GM18507 (cell line): ENCODE measurements around the gene RCOR2.
A peak's percentile ranks its signal among the peaks of the same experiment; 100 is the strongest.
"Not testable (repeated sequence)": the region's sequence is repeated elsewhere in the genome, so short reads cannot be mapped to it uniquely, and the experiment has no call there.

Experiments
- DNase-seq: peaks from one replicate; pipeline ENCODE4 v3.0.0; 2011; ENCODE audit warnings: low read depth; ENCODE audit not compliant: insufficient read length; ENCODE audit errors: extremely low spot score
- FAIRE-seq: peaks from 2 replicates; lab custom pipeline; 2011; peaks lifted over from hg19 to GRCh38; lab: Jason Lieb, UNC

RCOR2 gene

DNA sequence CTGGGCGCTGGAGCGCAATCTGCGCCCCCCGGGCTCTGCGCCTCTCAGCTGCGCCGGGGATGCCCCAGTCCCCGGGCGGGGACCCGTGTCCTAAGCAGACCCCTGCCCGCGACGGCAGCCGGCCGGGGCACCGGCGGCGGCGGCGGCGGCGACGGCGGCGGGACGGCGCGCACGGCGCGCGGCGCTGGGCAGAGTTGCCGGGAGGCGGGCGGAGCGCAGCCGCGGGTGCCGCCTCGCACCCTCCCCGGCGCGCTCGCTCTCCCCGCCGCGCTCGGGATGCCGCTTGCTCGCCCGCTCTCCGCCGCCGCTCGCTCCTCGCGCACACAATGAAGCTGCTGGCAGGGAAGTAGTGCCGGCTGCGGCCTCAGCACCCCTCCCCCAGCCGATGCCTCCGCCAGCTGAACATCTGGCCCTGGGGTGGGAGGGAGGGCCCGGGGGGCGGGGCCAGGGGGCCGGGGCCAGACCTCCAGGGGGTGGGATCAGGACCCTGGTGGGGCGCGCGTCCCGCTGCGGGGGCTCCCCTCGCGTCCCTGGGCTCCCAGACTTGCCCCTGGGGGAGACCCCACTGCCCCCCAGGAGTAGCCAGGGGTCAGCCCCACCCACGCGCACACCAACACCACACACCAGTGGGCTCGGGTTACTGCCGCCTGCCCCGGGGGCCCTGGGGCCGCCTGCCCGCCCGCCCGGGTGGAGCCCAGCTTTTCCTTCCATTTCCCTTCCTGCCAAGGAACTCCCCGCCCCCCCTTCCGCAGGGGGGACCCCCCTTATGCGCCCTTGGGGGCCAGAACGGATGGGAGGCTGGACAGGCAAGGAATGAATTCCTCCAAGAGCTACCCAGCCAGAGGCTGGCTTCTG lies at the start of gene RCOR2:
Gene RCOR2 (minus strand): TSS at position 328 of the 855 bp plus-strand sequence. CDS start 708 bp downstream, outside the sequence.
- DNase-seq (peak; percentile 77), FAIRE-seq (no peak)

DNA sequence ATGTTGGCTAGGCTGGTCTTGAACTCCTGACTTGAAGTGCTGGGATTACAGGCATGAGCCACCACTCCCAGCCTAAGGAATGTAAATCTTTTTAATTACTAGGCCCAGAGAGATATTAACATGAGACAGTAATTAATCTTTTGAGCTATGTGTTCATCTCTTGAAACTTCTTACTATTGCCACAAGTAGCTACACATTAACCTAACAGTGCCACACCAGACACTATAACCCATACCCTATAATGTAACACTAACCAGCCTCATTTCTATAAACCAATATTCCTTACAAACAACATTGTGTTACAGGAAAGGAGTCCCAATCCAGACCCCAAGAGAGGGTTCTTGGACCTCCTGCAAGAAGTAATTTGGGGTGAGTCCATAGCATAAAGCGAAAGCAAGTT lies 49.5 kb upstream of the RCOR2 start:
- DNase-seq (no peak), FAIRE-seq (no peak)

DNA sequence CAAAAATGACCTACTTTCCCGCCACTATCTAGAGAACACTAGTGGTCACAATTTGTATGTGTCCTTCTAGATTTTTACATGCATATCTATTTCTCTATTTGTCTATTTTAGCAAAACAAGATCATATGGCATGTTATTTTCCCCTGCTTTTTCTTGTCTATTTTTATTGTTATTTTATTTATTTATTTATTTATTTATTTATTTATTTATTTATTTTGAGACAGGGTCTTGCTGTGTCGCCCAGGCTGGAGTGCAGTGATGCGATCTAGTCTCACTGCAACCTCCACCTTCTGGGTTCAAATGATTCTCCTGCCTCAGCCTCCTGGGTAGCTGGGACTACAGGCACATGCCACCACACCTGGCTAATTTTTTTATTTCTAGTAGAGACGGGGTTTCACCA lies 46.9 kb upstream of the RCOR2 start:
- not testable (repeated sequence) for DNase-seq, FAIRE-seq

DNA sequence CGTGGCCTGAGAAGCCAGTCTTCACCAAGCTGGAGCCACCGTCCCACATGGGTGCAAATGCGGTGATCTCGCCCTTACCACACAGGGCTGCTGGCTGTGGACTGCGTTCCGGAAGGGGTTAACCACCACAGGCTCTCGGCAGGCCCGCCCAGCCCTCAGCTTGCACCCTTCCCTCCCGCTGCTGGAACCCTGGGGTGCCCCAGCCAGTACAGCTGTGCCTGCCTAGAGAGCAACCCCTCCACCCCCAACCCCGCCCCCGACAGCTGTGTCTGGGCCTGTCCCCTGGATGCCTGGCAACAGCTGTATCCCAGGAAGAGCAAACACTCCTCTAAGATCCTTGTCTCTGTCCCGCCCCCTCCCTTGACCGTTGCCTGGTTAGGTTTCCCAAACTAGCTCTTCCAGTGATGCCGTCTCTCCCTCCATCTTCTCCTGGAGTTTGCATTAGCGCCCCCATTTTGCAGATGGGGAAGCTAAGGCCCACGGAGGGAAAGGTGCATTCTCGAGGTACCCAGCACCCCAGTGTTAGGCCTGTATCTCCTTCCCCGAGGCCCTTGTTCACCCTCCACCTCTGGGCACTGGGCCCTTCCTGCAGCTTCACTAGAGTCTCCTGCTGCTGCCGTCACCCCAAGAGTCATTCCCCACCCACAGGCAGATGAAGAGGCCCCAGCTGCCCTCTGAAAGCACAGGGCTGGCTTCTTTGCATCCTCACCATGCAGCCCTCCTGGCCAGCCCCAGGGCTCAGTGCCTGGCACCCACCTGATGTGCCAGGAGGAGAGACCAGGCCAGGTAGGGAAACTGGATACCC lies 44.8 kb upstream of the RCOR2 start:
- DNase-seq = no peak

DNA sequence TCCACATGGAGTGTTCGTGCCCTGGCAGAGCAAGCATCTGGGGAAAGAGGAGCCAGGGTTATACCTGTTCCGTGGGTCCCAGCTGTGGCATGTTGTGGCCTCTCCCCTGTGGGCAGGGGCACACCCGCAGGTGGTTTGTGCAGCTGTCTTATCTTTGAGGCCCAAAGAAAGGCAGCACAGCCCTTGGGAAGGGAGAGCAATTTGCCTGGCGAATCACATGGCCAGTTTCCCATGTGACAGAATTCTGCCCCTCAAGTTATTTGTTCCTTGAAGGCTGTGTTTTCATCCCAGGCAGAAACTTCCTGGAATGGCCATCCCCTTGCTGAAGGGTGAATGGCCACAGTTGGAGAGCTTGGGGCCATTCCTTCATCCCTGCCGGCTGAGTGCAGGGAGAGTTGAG lies 41.0 kb upstream of the RCOR2 start:
- DNase-seq = no peak
- FAIRE-seq = no peak

More for the DNA sequence above, 44.8 kb upstream of the RCOR2 start:
- FAIRE-seq = no peak

DNA sequence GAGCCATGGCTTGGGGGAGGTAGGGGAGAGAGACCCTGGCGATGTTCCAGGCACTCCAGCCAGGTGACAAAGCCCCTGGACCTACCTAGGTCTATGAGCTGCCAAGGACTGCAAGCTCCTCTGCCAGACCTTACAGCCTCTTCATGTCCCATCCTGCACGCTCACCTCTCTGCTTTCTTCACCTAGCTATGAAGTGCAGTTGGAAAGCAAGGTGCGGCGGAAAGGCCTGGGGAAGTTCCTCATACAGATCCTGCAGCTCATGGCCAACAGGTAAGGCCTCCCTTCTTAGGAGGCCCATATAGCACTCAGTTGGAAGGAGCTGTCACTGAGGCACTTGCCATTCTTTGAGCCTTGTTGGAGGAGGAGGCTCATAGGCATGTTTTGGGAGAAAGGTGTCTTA lies 35.6 kb upstream of the RCOR2 start:
- no peak for FAIRE-seq
- DNase-seq = no peak

DNA sequence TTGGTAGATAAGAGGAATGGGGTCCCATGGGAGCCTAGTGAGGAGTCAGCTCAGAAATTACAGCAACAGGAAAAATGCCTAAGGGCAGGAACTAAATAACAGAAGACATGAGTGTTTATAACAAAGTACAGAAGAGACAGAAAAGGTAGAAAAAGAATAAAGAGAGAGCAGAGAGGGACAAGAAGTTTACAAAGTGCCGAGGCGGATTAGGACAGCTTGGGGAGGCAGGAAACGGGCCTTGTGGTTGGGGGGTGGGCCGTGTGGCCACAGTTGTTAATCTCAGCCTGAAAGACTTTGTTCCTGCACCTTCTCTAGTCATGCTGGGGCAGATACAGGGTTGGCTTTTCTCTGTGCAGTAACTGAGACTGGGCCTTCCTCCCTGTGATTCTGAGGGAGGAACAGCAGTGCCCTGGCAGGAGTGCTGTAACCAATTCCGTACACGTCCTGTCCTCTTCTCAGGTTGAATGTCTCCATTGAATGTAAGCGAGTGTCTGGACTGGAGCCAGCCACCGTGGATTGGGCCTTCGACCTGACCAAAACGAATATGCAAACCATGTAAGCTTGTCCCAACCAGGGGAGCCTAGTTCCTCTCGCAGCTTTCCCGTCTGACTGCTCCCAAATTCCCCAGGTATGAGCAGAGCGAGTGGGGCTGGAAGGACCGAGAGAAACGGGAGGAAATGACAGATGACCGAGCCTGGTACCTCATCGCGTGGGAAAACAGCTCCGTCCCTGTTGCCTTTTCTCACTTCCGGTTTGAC lies 35.0 kb upstream of the RCOR2 start:
- FAIRE-seq (no peak), DNase-seq (no peak)

DNA sequence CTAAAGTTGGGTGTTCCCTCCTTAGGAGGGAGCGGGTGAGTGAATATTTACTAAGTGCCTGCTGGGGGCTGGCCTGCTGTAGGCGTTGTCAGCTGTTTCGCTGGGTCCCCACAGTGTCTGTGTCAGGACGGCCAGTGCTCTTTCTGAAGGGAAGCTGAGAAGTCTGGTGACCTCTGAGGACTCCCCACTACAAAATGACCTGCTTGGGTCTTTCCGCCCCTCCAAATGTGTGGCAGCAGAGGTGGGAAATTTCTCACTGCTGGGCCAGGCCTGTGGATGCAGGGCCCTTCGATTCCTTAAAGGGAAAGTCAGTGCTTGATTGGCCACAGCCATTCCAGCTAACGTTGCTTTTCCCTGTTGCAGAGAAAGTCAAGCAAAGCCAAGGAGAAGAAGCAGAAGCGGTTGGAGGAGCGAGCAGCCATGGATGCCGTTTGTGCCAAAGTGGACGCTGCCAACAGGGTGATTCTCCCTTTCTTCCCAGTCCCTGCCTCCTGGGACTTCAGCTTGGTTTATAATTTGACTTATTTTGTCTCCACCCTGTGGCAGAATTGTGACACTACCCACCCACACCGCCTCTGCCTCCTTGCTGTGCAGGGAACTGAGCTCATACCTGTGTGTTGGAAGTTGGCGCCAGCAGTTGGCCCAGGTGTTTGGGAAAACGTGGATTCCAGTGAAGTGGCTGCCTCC lies 28.7 kb upstream of the RCOR2 start:
- DNase-seq (peak; percentile 33), FAIRE-seq (peak; percentile 49)

DNA sequence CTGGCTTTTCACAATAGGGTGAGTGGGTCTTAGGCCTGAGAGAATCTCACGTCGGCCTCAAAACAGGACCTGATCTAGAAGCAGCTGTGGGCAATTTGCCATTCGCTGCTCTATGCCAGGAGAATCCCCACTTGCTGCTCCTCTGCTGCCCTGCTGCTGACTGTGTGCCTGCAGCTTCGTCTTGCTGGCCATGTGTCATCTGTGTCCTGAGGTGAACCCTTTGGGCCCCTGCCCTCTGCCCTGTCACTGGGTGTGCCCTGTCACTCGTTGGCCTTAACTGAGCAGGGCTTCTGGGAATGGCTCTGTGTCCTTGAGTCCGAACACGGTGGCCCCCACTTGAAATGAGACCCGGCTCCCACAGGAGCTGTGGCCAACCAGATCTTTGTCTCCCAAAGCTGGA lies 28.0 kb upstream of the RCOR2 start:
- FAIRE-seq (no peak), DNase-seq (no peak)

DNA sequence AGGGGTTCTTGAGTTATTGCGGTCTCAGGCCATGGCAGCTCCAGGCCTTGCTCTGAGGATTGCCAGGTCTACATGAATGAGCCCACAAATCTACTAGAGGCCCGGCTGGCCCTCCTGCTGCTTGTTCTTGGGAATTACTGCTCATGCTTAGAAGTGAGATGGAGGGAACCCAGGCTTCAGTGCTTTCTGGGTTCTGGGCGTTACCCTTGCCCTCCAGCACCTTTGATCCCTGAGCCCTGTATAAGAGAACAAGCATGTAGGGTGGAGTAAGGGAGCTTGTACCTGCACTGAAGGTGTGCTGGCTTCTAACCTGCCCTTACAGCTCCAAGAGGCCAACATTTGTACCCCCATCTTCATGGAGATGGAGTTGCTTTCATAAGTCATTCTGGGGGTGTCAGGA lies 25.8 kb upstream of the RCOR2 start:
- DNase-seq (no peak), FAIRE-seq (no peak)

DNA sequence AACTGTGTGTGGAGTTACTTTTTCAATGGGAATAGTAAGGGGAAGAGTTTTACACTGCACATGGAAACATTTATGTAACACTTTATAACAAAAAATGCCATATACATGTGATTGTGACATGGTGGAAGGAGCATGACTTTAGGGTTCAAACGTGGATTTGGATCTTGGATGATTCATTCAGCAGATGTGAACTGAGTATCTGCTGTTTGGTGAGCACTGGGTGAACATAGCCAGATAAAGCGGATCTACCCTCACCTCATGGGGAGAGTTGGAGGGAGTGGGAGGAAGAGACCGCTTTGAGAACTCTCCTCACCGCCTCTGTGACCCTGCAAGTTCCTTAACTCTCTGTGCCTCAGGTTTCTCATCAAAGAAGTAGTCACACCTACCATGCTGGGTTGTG lies 24.9 kb upstream of the RCOR2 start:
- DNase-seq (no peak), FAIRE-seq (no peak)

DNA sequence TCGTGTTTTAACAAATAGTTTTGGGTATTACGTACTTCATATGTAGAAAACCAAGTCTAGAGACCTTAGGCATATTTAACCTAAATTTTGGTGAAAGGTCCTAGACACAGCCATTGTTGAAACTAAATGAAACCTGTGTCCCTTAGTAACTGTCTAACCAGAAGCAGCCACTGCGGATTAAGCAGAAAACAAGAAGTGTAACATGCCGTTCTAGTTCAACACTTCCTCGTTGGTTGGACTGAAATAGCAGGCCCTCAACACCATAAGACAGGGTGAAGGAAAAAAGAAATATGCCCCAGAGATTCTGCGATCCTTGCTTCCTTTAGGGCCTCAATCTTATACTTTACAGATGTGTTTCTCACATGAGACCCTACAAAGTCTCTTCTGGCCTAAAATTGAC lies 23.8 kb upstream of the RCOR2 start:
- no peak for FAIRE-seq

DNA sequence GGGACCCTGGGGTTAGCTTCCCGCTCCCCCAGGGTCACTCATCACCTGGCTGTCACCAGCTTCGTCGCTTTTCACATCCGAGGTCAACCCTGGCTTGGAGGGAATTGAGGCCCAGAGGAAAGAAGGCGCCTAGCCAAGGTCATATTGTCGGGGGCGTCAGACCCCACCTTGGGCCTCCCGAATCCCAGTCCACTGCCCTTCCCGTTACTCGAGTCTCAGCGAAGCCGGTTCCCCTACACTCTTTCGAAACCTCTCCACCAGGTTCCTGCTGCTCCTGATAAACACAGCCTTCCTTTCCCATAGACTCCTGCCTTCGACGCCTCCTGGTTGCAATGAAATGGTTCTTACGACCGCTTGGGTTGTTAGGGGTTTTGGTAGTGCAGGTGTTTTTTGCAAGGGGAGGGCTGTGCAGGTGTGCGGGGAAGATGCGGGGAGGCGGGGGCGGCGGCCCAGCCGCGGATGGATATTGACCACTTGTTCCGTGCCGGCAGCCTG lies 22.5 kb upstream of the RCOR2 start:
- no peak for DNase-seq
- no peak for FAIRE-seq

More for the DNA sequence above, 23.8 kb upstream of the RCOR2 start:
- no peak for DNase-seq

DNA sequence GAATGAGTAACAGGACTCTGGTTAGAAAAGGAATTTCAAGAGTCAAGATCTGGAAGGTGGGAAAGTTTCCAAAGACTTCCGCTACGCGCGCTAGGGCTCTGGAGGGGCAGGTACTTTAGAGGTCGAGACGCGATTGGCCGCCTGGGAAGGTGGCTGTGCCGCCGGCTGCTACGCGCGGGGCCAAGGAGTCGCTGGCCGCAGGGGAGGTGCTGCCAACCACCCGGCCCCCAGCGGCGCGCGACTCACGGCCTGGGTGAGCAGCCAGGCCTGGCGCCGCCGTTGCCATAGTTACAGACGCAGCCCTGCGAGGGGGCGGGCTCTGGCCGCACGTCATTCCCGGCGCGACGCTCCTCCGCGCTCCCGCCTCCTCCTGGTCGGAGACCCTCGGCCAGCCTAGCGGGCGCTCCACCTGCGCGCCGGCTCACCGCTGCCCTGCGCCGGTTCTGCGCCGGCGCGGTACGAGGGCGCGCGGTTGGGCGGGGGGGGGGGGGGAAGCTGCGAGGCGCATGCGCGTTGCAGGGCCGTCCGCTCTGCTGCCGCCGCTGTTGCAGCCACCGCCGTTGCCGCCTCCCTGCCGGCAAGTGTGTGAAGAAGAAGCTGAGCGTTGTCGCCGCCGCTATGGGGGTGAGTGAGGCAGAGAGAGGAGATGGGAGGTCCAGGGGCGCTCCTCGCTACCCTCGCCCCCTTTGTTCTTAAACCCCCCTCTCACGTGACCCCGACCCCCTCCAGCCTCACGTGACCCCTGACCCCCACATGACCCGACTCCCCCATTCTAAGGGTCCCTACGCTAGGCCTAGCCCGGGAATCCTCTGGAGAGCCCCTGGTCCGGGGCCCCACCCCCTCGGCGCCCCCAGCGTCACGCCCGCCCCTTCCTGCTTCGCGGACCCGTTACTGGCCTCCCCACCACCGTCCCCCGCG lies 21.8 kb upstream of the RCOR2 start, which contains the start of gene NAA40:
Gene NAA40 (plus strand): TSS at position 524 of the 918 bp plus-strand sequence. CDS start 95 bp downstream, at position 619.
- DNase-seq (peak; percentile 97), FAIRE-seq (peak; percentile 88)

DNA sequence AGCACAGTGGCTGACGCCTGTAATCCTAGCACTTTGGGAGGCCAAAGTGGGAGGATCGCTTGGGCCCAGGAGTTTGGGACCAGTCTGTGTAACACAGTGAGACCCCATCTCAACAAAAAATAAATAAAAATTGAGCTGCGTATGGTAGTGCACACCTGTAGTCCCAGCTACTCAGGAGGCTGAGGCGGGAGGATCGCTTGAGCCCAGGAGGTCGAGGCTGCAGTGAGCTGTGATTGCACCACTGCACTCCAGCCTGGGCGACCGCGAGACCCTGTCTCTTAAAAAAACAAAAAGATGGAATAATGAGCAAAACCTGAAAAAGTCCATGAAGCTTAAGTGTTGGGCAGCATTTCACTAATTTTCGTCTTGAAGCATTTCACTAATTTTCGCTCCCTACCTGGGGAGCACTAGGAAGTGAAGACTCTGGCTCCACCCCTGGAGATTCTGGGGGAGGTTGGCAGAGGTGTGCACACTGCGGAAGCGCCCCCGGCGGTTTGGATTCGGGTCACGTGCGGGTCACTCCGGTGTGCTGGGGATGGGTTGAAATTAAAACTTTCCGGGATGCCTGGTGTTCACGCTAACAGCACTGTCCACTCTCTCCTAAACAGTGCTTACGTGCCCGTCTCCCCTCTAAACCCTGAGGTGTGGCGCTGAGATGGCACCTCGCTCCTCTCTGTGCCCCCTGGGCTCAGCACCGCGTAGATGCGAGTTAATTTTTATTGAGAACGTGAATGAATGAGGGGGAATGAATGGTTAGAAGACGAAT lies 20.9 kb upstream of the RCOR2 start:
- FAIRE-seq (no peak), DNase-seq (no peak)

DNA sequence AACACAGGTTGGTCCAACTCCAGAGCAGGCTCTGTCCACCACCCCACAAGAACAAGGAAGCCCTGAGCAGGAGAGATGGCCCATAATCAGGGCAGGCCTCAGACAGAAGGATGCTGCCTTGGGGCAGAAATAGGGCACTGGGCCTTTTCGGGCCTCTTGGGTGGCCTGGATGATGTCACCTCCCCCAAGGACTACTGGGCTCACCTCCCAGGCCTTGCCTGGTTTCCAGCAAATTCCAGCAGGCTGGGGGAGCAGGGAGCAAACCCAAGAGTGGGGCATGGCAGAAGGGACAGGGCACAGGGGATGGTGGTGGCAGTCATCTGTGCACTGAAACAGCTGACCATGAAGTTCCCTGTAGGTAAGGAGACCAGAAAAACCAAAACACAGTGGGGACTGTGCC lies 16.5 kb upstream of the RCOR2 start:
- DNase-seq = no peak
- FAIRE-seq = no peak

DNA sequence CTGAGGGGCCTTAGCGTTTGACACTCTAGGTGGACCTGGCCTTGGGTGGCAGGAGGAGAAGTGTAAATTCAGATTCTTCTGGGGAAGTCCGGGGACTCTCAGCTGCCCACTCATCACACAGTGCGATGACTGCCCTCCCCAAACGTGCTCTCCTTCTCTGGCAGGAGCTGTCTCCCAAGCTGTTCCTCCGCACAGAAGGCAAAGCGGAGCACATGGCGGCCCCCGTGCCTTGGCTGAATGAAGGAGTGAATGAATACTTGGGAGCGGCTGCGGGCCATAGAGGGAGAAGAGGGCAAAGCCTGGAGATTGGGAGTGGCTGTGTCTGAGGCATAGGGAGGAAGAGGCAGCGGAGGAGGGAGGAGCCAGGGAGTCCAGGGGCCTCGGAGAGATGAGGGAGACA lies 14.9 kb upstream of the RCOR2 start:
- no peak for DNase-seq
- FAIRE-seq = no peak
